Right ventricle myocardium inferior (tissue), 1 donor: ENCODE results near the gene NEUROG1. TPM values are rescaled to one million over a fixed set of nuclear protein-coding genes. Genes with fewer than 3 reads are reported as not detected.

ENCODE experiments used
- ATAC-seq: fragments of 200-7000 bp; cut with Tn5 transposase; one replicate; pipeline ENCODE4 v1.9.1; 2020; ENCODE audit warnings: mild to moderate bottlenecking, moderate library complexity
- DNase-seq: peaks from one replicate; pipeline ENCODE4 v3.0.0; 2021; ENCODE audit errors: missing footprints
- intact Hi-C: fragments of 100-400 bp; cut with DNase I; formaldehyde crosslinking; loops from one replicate; pipeline ENCODE4 v1.11.0; 2022
- total RNA-seq: library from RNA; stranded (reverse); fragmentation: NEBNext Ultra II Directional; extraction: Animal tissue kit (Norgen Biotek cat#: 25700); gene quantifications from one replicate; pipeline ENCODE4 v1.2.1, GENCODE V29; 2021
- donor health status: DM: no; HTN: yes; CAD: no; lungs with severe emphysema.

NEUROG1 gene
- total RNA-seq, 1 donor from 2014 or later, result not detected

- intact Hi-C loops, result loop anchor here (10.0 kb wide), 2 partner anchors 148 to 648 kb away; no protein-coding TSS in a partner anchor
- no peak for ATAC-seq
- DNase-seq, result no peak
These were observed 30.9 kb upstream of the NEUROG1 start for GRCh38 chr5:135566422-135567400.

DNA sequence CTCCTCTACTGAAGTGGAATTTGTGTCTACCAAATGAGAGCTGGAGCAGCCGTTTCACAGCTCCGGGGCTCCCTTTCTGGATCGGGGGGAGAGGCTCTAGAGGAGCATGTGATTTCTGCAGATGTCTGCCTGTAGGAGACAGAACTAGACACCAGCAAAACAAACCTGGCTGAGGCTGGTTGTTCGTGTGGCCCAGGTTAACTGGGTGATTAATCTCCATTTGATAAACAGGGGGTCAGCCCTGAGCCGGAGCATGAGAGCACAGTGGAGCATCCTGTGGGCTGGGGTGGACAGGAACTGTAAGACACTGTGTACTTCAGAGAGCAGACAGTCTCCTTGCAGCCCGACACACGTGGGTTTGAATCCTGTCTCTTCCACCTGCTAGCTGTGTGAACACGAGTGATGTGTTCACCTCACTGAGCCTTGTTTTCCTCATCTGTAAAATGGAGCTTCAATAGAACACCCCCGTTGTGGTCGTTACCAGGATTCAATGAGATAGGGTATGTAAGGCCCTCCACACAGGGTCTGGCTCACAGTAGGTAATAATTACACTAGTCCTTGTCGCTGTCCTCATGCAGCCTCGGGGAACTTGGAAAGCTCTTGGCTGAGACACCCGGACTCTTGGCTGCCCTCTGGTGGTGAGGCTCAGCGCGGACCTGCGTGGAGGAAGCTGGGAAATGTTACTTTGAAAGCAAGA is 30.1 kb upstream of the NEUROG1 start:
- intact Hi-C loops, result loop anchor here (10.0 kb wide), 2 partner anchors 149 to 649 kb away; no protein-coding TSS in a partner anchor
- peak; percentile 87 for DNase-seq
- ATAC-seq, result peak; percentile 73

GRCh38 chr5:135565266-135565665 is 29.5 kb upstream of the NEUROG1 start:
- intact Hi-C loops, result loop anchor here (10.0 kb wide), 2 partner anchors 150 to 650 kb away; no protein-coding TSS in a partner anchor
- ATAC-seq, result no peak
- no peak for DNase-seq

- no peak for ATAC-seq
- intact Hi-C loops, result loop anchor here (10.0 kb wide), 2 partner anchors 150 to 650 kb away; no protein-coding TSS in a partner anchor
These were observed 28.6 kb upstream of the NEUROG1 start for GRCh38 chr5:135564331-135564730.

GRCh38 chr5:135561266-135561665 is 25.5 kb upstream of the NEUROG1 start:
- intact Hi-C loops, result loop anchor here (10.0 kb wide), 2 partner anchors 154 to 654 kb away; no protein-coding TSS in a partner anchor
- DNase-seq, result peak; percentile 11
- no peak for ATAC-seq

More at GRCh38 chr5:135564331-135564730, 28.6 kb upstream of the NEUROG1 start:
- DNase-seq, result no peak

DNA sequence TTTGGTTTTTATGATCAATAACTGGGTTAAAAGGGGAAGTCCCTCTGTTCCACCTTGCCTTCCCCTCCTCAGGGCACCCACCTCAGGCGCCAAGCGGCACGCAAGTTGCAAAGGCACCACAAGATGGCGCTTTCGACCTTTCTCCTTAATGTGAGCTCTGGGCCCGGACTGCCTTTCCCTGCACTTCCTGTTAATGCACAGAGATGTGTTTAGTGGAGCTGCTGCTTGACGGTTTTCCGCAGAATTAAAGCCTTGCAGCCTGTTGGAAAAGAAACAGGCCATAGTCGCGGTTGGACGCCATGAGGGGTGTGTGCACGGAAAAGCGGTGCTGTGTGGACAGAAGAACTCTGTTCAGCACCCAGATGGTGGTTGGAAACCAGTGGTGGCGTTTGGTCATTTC is 25.1 kb upstream of the NEUROG1 start:
- intact Hi-C loops, result loop anchor here (1.0 to 10.0 kb wide), 3 partner anchors 154 to 654 kb away; no protein-coding TSS in a partner anchor
- ATAC-seq (peak; percentile 74), DNase-seq (peak; percentile 84)

DNA sequence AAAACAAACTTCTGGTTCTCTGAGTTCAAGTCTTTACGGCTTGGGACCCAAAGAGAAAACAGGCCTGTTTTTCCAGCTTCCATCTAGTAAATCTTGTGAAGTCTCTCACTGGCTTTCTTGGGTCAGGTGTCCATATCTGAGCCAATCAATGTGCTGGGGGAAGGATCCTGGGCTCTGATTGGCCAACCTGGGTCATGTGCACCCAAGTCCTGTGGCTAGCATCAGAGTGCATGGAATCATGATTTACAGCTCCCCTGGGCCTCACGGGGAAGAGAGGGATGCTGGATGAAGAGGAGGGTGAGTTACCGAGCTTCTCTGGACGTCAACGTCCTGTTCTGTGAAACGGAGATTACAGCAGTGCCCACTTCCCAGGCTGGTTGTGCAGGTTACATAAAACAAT is 23.6 kb upstream of the NEUROG1 start:
- ATAC-seq (no peak), DNase-seq (peak; percentile 7)
- intact Hi-C loops, result no loop called here

DNA sequence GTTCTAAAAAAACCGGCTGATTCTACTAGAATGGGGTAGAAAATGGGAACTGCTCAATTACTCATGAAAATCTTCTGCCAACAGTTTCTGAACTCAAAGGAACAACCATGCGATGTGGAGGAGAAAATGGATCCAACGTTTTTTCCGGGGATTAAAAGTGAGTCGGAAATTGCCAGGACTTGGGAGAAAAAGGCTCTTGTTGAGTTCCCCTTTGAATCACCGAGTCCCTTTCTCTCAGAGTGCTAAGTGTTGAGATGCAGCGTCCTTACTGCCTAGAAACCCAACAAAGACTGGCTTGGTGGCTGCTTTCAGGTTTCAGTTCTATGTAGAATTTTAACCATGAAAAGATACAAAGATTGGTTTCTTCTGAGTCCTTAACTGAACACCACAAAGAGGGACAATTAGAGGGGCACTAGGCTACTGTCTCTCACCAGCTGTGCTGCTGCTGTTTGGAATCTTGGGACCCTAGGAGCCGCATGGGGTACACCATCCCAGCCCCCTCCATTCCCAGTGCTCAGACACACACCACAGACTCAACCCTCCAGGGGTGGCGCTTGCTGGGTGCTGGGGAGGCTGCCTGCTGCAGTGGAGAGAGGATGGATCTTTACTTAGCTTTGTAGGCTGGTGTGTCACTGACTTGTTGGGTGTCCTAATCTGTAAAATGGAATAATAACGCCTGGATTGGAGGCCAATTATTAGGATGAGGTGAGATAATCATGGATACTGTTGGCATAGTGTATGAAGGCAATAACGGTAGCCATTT is 21.5 kb upstream of the NEUROG1 start:
- no peak for ATAC-seq
- DNase-seq, result no peak
- intact Hi-C loops, result no loop called here

DNA sequence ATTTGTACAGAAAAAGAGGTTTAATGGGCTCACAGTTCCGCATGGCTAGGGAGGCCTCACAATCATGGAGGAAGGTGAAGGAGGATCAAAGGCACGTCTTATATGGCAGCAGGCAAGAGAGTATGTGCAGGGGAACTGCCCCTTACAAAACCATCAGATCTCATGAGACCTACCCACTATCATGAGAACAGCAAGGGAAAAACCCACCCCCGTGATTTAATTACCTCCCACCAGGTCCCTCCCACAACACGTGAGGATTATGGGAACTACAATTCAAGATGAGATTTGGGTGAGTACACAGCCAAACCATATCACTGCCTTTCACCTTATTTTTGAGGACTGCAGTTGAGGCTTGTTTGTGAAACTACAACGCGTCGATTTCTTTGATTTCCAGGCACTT is 20.9 kb upstream of the NEUROG1 start:
- ATAC-seq (no peak), DNase-seq (no peak)
- intact Hi-C loops, result no loop called here

DNA sequence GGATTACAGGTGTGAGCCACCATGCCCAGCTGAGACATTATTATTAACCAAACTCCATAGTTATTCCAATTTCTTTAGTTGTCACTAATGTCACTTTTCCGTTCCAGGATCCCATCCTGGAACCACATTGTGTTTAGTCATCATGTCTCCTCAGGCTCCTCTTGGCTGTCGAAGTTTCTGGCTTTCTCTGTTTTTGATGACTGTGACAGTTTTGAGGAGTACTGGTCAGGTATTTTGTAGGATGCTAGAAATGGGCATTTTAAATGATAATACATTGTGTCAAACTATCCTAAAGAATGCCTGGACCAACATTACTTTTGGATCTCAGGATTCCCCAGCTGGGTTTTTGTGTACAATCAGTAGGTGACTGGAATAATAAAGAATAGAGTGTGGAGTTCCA is 19.8 kb upstream of the NEUROG1 start:
- DNase-seq, result no peak
- ATAC-seq, result no peak
- intact Hi-C loops, result no loop called here

GRCh38 chr5:135553688-135554462 is 18.1 kb upstream of the NEUROG1 start:
- ATAC-seq (no peak), DNase-seq (no peak)
- intact Hi-C loops, result no loop called here

DNA sequence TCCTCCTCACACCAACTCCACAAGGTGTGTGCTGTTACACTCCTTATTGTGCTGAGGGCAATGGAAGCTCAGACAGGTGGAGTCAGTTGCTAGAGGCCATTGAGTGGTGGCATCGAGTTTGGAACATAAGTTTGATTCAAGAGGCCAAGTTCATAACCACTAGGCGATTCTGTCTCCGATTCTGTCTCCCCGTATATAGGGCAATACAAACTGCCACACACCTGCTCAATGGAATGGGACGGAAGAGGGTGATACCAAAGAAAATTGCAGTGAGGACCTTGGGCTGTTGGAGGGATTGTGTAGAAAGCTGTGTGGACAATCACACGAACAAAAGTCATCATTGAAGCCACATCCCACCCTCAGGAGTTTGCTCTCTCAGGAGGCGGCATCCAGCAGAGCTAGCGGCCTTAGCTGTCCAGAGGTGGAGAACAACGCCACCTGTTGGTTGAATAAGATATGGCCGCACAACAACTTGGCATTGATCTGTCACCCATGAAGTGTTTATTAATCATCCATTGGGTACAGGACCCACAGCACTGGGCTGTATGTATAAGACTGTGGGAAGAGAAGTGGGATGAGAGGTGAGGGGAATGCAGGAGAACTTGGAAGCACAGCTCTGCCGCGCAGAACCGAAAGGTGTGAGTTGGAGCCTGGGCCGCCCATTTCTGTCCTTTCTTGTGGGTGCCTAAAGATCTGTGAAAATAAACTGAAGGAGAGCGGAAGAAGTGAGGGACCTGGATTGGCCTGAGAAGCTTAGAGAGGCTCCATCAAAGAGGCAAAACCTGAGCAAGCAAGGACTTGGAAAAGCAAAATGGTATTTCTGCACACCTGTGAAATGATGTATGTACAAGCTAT is 16.1 kb upstream of the NEUROG1 start:
- intact Hi-C loops, result loop anchor here (1.0 kb wide), 1 partner anchor 86 kb away; no protein-coding TSS in a partner anchor
- ATAC-seq (peak; percentile 80), DNase-seq (no peak)

GRCh38 chr5:135549413-135549812 is 13.6 kb upstream of the NEUROG1 start:
- ATAC-seq (no peak), DNase-seq (no peak)
- intact Hi-C loops, result no loop called here

- intact Hi-C loops, result no loop called here
- ATAC-seq, result no peak
- no peak for DNase-seq
These were observed 12.0 kb upstream of the NEUROG1 start for GRCh38 chr5:135547590-135548254.

- no peak for DNase-seq
- intact Hi-C loops, result no loop called here
- no peak for ATAC-seq
These were observed 11.1 kb upstream of the NEUROG1 start for GRCh38 chr5:135546912-135547311.

DNA sequence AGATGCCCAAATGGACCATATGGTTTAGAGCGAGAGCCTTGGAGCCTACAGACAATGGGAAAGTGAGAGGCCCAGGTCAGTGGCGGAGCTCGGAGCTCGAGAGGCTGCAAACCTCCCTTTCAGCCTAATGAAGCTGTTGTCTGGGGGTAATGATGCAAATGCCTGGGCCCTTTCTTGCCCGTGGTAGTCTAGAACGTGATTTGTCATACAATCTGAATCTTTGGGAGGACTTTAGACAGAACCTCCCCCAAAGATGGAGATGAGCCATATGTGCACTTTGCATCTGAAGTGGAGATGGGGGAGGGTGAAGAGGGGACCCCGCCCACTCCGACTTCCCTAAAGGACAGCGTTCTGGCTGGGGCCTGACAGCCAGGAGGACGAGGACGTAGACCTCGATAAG is 10.3 kb upstream of the NEUROG1 start:
- ATAC-seq (no peak), DNase-seq (no peak)
- intact Hi-C loops, result no loop called here

- ATAC-seq (no peak), DNase-seq (no peak)
- intact Hi-C loops, result no loop called here
These were observed 9.3 kb upstream of the NEUROG1 start for GRCh38 chr5:135545099-135545498.
